CD1c-positive myeloid dendritic cell (primary cell): ENCODE measurements around the gene ORAI2.
"Not testable (repeated sequence)": the region's sequence is repeated elsewhere in the genome, so short reads cannot be mapped to it uniquely, and the experiment has no call there.

ENCODE experiments used
- DNase-seq: peaks from one replicate; pipeline ENCODE4 v3.0.0-alpha.2; 2016; ENCODE audit errors: extremely low spot score

The ORAI2 gene

GRCh38 chr7:102433219-102434038, at the start of gene ORAI2:
Gene ORAI2 (plus strand): TSS chr7:102433575. CDS start chr7:102438957, 5,382 bp downstream.
- DNase-seq, result peak; percentile 85

GRCh38 chr7:102387064-102387463, 46.3 kb upstream of the ORAI2 start:
- DNase-seq, result no peak

GRCh38 chr7:102389810-102390209, 43.6 kb upstream of the ORAI2 start:
- no peak for DNase-seq

DNA sequence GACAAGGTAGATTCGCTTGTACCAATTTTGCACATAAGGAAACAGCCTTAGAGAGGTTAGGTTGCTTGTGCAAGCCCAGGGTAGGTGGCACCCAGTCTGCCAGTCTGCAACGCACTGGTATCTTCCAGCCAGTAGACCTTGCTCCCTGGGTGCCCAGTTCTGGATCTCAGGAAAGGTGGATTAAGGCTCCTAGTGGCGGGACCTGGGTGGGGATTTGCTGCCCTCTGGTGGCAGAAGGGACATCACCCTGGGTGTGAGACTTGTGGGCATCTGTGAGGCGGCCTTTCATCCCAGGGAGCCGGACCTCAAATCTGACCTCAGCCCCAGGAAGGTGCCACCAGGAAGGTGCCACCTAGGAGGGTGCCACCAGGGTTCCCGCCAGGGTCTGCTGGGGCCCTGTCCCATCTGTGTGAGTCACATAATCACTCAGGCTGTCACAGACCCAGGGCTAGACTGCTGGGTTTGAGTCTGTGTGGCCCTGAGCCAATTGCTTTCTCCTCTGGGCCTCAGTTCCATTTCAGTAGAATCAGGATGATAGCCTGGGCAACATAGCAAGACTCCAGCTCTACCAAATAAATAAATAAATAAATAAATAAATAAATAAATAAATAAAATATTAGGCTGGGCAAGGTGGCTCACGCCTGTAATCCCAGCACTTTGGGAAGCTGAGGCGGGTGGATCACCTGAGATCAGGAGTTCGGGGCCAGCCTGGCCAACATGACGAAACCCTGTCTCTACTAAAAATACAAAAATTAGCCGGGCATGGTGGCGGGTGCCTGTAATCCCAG, 42.5 kb upstream of the ORAI2 start:
- peak; percentile 79 for DNase-seq

- no peak for DNase-seq
Measured at GRCh38 chr7:102392330-102392729, 41.0 kb upstream of the ORAI2 start.

GRCh38 chr7:102393467-102393866, 39.9 kb upstream of the ORAI2 start:
- DNase-seq, result no peak

DNA sequence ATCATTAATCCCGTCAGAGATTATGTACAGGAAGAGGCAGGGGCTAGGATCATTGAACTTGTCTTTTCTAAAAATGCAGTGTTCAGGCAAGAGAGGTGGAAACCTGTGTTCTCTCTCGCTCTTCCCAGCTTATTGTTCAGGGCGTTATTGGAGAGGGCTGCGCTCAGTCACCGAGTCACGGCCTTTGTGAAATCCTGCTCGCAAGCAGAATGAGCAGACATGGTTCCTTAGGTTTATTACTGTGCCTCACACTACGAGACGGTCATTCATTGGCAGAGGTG, 37.8 kb upstream of the ORAI2 start:
- DNase-seq, result no peak

GRCh38 chr7:102395873-102396709, 37.3 kb upstream of the ORAI2 start, which contains the start of gene PRKRIP1:
Gene PRKRIP1 (plus strand): TSS chr7:102396363. CDS start chr7:102396412, 49 bp downstream.
- DNase-seq, result peak; percentile 99

GRCh38 chr7:102396710-102397019, 36.7 kb upstream of the ORAI2 start:
- no peak for DNase-seq

DNA sequence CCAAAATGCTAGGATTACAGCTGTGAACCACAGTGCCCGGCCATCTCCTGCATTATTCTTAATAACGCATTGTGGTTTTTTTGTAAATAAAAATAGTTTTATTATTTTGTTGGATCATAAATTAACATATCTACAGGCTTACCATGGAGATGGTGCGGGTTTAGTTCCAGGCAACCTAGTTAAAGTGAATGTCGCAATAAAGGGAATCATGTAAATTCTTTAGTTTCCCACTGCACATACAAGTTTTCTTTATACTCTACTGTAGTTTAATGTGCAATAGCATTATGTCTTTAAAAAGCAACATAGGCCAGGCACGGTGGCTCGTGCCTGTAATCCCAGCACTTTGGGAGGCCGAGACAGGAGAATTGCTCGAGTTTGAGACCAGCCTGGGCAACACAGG, 34.8 kb upstream of the ORAI2 start:
- DNase-seq, result no peak

- no peak for DNase-seq
Measured at GRCh38 chr7:102400360-102400759, 33.0 kb upstream of the ORAI2 start.

GRCh38 chr7:102403563-102403962, 29.8 kb upstream of the ORAI2 start:
- DNase-seq, result no peak

DNA sequence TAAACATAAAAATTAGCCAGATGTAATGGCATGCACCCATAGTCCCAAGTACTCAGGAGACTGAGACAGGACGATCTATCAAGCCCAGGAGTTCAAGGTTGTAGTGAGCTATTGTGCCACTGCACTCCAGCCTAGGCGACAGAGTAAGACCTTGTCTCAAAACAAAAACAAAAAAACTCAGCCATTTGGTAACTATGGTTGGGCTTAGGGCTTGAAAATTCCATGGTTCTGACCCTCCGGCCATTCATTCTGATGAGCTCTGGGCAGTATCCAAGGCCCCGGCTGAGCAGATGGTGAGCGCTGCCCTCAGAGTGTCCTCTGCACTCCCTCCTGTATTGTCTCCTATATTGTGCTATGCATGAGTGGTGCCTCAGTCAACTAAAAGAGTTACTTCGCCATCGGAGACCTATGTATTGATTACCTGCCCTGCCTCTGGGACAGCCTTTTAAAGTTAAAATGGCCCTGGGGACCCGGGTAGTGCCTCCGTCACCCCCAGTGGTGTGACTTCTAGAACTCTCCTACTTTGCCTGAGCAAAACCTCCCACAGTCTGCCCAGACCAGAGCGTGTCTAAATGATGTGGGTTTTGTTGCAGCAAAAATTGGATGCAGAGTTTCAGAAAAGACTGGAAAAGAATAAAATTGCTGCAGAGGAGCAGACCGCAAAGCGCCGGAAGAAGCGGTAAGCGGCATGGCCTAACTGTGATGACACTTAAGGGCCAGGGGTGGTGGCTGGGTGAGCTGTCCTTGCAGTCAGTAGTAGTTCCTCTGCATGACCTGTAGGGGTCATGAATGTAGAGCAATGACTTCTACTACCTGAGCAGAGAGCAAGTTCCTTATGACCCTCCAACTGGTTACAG, 29.1 kb upstream of the ORAI2 start:
- peak; percentile 73 for DNase-seq

DNA sequence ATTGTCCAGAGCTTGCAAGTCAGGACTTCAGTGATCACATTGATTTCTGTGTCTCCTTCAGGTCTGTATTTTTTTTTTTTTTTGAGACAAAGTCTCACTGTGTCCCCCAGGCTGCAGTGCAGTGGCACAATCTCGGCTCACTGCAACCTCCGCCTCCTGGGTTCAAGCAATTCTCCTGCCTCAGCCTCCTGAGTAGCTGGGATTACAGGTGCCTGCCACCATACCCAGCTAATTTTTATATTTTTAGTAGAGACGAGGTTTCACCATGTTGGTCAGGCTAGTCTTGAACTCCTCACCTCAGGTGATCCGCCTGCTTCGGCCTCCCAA, 28.6 kb upstream of the ORAI2 start:
- DNase-seq, result not testable (repeated sequence)

GRCh38 chr7:102407910-102408309, 25.5 kb upstream of the ORAI2 start:
- DNase-seq, result no peak

DNA sequence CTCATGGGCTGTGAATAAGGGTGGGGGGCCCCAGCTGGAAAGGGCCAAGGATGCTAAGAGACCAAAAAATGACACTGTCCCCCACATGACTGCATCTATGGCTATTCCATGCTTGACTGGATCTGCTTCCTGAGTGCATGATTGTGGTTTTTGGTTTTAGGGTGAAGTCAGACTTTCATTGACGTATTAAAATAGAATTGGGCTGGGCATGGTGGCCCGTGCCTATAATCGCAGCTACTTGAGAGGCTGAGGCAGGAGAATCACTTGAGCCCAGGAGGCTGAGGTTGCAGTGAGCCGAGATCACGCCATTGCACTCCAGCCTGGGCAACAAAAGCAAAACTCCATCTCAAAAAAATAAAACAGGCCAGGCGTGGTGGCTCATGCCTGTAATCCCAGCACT, 24.8 kb upstream of the ORAI2 start:
- not testable (repeated sequence) for DNase-seq

DNA sequence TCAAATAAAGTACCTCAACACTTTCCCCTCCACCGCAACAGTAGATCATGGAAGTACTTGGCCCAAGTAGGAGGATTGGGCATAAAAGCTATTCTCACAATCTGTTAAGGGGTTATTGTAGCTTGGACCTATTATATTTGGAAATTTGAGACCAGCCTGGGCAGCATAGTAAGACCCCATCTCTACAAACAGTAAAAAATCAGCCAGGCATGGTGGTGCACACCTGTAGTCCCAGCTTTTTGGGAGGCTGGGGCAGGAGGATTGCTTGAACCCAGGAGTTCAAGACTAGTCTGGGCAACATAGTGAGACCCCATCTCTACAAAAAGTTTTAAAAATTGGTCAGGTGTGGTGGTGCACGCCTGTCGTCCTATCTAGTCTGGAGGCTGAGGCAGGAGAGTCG, 24.0 kb upstream of the ORAI2 start:
- DNase-seq, result no peak

DNA sequence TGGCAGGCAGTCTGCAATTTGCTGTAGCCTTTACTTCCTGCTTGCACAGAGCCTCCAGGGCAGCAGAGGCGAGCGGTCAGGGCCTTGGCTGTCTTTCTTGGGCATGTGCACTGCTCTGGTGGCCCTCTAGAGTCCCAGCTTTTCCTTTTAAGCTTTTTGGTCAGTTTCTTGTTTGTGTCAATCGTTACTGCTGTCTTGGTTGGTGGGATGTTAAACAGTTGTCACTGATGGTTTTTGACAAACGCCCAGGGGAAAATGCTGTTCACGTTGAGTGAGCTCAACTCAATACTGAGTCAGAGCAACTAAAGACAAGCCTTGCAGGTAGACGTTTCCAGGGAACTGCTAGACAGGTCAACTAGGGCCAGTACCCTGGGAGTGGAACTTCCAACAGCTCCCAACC, 23.3 kb upstream of the ORAI2 start:
- DNase-seq, result no peak

DNA sequence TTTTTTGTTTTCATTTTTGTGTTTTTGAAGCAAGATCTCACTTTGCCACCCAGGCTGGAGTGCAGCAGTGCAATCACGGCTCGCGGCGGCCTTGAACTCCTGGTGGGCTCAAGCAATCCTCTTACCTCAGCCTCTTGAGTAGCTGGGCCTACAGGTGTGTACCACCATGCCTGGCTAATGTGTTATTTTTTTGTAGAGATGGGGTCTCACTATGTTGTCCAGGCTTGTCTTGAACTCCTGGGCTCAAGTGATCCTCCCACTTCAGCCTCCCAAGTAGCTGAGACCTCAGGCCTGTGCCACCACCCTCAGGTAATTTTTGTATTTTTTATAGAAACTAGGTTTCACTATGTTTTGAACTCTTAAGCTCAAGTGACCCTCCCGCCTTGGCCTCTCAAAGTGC, 22.5 kb upstream of the ORAI2 start:
- DNase-seq, result no peak

DNA sequence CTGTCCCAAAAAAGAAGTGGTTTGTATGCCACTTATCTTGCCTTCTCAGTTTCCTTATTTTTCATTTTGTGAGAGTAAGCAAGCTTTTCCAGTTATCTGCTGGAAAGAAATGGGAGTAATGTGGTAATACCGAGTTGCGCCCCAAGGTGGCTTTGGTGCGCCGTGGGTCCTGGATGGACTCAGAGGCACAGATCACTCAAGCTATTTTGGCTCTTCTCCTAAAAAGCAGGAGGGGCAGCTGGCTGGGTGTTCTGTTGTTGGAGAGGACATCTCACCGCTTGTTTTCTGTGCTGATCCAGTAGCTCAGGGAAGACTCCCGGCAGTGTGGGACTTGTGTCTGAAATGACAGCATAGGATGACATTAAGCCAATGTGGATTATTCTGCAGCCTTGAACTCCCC, 20.8 kb upstream of the ORAI2 start:
- peak; percentile 53 for DNase-seq

DNA sequence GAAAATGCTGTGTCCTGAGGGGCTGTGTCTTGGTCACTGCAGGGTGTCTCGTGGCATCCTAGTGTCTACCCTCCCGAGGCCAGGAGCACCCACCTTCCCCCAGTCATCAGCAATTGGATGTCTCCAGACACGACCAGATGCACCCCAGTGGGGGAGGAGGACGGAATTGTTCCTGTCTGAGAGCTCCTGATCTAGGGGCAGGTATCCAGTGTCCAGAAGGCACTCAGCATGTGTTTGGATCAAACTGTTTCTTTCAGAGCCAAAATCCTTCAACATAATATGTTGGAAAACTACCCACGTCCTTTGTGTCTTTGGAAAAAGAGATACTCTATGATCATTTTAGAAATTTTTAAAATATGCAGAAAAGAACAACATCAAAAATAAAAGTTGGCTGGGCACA, 20.3 kb upstream of the ORAI2 start:
- DNase-seq, result no peak

- no peak for DNase-seq
Measured at GRCh38 chr7:102413611-102414010, 19.8 kb upstream of the ORAI2 start.
